ENCODE data around the gene GPC3.
"Not testable (repeated sequence)": the region's sequence is repeated elsewhere in the genome, so short reads cannot be mapped to it uniquely, and the experiment has no call there.

GPC3 gene

DNA sequence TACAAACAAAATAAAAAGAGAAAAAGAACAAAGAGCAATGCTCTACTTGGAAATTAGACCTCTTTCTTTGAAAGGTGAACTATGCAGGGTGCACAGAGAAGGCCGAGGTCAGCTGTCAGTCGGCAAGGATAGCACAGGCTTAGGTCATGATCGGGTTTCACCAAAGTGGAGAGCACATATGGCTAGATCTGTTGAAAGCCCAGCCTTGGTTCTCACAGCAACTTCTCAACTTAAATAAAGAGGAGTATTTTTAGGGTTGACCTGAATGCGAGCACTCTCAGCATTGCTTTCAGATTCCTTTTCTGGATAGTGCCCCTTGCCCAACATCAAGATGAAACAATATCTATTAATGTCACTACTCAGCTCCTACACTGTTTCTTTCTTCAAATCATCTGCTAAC lies 447.2 kb downstream of the GPC3 start:
- no peak for DNase-seq

DNA sequence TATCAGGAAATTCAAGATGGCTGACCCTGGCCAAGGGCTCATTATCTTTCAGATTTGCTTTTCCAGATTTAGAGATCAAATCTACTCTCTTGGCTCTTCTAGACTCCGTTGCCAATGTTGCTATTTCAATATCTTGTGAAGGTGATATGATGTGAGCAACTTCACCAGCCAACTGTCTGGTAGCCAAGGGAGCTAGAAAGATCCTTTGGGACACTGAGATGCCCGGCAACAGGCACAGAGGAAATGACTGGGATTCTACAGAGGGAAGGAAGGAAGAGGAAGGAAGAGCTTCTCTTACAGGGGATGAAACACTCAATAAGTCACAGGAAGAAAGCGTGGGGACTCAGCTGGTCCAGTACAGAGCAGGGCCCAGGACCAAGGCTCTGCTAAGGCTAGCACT lies 448.3 kb downstream of the GPC3 start:
- DNase-seq = no peak

DNA sequence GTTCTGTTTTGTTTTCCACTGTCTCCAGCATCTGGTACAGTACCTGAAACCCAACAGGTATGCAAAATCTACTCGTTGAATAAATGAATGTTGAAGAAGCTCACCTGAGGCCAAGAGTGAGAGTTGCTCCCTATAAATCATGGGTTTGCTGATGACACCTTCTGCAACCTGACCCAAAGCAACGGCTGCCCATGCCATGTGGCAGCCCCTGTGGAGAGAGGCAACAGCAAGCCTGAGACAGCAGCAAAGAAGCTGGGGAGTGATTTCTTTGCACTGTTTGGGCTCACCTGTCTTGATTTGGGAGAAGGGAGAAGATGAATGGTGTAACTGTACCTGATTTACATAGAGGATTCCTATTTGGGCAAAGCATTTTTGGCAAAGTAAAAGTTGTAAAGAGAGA lies 450.3 kb downstream of the GPC3 start:
- no peak for DNase-seq

DNA sequence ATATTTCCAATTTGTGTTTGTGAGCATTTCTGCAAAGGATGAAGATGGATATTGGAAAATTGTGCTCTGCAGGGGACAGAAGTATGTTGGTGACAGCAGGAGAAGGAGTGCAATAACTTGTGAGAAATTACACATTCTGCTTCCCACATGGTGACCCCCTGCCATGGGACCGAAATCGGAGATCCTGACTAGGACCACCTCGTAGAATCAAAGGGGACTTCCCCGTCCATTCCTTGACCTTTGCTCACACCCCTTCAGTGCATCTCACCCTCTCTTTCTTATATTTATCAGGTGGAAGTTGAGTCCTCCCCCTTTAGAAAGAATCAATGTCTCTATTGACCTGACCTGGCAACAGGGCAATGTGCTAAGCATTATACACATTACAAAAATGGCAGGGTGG lies 451.2 kb downstream of the GPC3 start:
- no peak for DNase-seq

DNA sequence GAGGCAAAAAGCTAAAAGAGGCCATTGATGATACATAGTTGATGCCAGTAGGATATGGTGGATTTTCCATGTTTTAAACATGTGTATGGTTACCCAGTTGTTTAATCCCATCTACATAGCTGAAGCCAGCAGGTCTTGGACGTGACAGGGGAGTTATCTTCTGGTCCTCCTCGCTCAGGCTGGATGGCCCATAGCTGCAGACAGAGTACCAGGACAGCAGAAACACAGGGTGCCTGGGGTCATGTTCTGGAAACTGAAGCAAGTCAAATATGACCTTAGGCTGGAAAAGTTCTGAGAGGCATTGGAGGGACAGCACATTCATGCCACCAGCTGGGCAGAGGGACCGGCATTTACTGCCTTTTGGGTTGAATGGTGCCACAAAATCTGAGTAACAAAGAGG lies 452.1 kb downstream of the GPC3 start:
- DNase-seq = no peak

DNA sequence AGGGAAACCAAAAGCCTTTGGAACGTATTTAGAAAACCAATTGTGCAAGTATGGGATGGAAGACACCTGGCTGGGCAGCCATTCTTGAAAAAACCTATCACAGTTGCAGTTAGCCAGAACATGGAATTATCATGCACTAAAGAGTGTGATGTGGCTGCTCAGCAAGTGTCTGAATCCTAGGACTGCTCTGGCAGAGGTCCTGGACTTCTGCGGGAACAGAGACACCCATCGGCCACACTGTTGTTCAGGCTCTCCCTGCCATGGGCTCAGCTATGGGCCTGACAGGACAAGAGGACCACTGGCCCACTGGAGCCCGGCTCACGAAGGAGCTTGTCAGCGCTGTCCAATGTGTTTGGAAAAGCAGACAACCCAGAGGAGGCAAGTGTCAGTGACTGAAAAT lies 454.4 kb downstream of the GPC3 start:
- DNase-seq = no peak

DNA sequence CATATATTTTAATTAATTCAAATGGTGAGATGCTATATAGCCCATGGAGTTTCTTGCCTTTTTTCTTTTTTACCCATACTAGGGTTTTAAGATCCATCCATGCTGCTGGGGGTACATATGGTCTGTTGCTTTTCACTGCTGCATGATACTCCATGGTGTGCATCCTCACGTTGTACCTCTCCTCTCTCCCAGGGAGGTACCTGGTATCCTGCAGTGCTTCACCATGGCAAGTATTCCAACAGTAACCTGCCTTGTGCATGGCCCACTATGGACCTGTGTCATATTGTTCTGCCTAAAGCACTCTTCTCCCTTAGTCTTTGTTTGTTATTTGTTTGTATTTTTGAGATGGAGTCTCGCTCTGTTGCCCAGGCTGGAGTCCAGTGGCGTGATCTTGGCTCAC lies 455.8 kb downstream of the GPC3 start:
- no peak for DNase-seq

DNA sequence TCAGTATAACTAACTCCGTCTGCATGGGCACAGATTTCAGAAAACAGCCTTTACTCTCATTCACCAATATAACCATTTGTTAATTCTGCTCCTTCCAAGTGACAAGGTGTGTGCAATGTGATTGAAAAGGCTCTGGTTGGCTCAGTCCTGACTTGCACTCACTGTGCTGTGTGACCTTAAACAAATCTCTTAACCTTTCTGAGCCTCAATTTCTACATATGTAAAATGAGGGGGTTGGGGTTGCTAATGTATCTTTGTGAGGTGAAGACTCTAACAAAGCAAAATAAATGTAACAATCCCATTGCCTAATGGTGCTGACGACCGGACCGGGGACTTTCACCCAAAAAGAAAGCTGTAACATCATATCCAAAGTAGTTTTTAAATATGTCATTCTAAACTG lies 457.6 kb downstream of the GPC3 start:
- no peak for DNase-seq

DNA sequence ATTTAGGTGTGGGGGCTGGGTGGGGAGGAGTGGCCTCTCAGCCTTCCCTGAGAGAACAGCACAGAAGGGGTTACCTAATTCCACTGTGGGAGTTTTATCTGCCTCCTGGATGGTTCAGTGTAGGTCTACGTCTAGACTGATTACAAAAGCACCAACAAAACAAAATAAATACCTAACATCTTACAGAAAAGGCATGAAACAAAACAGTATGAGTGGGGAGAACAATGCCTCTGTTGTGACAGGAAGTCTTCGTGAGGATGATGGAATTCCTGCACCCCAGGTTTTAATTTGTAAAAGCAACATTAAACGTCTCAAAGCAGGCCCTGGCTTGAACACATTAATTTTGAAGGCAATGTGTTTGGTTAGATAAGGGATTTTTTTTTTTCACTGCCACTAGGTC lies 458.0 kb downstream of the GPC3 start:
- no peak for DNase-seq

DNA sequence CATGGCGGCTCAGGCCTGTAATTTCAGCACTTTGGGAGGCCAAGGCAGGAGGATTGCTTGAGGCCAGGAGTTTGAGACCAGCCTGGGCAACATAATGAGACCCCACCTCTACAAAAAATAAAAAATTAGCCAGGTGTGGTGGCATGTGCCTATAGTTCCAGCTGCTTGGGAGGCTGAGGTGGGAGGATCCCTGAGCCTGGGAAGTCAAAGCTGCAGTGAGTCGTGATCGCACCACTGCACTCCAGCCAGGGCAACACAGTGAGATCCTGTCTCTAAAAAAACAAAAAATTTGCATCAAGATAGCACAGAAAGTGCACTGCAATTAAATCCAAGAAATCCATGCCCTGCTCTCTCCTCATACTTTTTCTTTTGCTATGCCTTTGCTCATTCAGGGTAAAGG lies 458.6 kb downstream of the GPC3 start:
- not testable (repeated sequence) for DNase-seq

DNA sequence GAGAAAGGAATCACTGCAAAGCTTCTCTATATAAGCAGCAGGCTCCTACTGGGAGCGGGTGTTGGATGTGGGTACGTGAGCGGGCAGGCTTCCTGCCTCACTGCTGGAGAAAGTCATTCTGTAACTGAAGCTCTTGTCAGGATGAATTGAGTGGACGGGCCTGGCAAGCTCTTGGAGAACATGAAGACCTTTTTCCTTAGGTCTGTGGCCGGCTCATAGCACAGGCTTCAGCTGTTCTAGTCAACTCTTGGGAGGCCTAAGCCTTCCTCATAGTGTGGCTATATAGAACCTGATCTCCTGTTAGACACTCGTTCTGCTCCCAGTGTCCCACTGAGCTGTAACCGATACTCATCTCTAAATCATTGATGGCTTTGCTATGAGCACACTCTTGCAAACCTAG lies 461.9 kb downstream of the GPC3 start:
- no peak for DNase-seq

DNA sequence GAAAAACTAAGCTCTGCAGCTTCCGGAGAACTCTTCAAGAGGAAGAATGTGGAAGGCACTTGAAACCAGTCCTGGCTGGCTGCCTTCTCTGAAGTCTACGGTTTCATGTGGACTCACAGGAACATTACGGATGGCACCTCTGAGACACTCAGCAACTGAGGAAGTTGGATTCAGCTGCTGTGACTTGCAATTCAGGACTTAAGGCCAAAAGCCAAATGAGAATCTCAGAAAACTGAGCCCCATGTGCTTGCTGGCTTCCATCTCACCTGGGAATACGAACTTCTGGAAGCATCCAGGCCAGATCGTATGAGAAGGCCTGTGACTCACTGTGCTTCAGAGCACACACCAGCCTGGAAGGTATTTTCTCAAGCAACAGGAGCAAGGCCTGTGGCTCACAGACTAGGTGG lies 462.3 kb downstream of the GPC3 start:
- no peak for DNase-seq

DNA sequence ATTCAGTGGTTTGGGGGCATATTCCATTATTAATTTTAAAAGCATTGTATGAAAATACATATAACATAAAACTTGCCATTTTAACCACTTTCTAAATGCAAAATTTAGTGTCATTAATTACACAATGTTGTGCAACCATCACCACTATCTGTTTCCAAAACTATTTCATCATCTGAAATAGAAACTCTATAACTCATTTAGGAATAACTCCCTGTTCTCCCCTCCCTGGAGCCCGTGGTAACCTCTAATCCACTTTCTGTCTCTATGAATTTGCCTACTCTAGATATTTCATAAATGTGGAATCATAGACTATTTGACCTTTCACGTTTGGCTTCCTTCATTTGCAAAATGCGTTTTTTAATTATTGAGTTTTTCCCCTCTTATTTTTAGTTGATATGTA lies 468.7 kb downstream of the GPC3 start:
- no peak for DNase-seq

DNA sequence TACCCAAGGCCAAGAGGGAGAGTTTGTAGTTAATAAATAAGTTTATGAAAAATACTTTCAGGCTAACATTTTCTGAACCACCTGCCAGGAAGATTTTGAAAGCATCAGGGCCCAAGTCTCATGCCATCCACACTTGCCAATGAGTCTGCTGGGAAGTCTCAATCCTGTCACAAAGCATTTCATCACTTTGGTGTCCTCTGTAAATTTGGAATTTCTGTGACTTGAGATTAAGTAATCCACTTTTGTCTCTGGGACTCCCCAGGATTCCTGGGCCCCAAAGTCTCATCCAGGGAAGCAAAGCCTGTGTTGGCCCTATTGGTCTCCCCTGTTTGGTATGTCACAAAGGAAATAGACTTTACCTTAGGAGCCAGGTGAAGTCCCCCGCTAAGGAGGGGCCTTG lies 470.9 kb downstream of the GPC3 start:
- no peak for DNase-seq

DNA sequence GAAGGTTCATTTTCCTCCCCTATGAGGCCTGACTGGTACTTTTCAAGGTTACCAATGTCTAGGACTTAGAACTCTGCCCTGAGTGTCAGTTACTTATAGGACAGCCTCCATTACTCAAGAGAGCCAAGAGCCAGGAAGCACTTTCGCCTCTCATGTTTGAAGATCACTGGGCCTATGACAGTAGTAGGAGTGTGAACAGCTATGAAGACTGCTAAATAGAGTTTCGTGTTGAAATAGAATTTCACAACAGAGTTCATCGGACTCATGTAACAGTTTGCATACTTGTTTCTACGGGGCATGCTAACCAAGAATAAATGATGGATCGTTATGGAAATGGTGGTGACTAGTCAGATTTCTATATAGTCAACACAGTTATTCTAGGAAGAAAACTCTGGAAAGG lies 472.3 kb downstream of the GPC3 start:
- no peak for DNase-seq

DNA sequence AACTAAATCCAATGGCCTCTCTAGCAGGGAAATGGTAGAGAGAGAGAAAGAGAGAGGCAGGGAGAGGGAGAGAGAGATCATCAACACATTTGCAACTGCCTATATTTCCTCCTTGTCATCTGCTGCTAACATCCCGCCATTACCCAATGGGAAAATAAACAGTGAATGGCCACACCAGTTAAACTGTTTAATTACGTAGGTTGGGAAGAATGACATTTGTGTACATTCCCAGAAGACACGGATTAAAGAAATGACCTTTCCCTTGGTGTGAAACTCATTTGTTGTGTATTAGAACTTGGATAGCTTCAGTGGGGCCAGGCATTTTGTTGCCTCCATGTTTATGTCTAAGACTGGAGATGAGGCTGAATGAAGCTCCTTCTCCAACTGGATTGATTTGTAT lies 474.4 kb downstream of the GPC3 start:
- DNase-seq = no peak

DNA sequence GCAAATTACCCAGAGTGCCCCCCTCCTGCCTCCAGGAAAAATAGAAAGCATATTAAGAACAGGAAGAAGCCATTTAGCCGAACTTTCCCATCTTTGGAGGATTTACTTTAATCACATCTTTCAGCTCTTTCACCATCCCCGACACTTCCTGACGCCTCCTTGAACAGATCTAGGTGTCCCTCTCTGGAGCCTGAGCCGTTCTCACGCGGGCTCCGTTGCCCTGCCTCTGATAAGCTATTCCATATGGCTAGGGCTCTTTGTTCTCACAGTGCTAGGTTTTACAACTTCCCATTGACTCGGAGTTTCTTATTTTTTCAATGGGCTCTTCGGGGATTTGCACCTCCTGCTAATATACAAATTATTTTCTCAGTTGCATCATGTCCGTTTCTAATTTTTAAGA lies 488.0 kb downstream of the GPC3 start:
- no peak for DNase-seq

DNA sequence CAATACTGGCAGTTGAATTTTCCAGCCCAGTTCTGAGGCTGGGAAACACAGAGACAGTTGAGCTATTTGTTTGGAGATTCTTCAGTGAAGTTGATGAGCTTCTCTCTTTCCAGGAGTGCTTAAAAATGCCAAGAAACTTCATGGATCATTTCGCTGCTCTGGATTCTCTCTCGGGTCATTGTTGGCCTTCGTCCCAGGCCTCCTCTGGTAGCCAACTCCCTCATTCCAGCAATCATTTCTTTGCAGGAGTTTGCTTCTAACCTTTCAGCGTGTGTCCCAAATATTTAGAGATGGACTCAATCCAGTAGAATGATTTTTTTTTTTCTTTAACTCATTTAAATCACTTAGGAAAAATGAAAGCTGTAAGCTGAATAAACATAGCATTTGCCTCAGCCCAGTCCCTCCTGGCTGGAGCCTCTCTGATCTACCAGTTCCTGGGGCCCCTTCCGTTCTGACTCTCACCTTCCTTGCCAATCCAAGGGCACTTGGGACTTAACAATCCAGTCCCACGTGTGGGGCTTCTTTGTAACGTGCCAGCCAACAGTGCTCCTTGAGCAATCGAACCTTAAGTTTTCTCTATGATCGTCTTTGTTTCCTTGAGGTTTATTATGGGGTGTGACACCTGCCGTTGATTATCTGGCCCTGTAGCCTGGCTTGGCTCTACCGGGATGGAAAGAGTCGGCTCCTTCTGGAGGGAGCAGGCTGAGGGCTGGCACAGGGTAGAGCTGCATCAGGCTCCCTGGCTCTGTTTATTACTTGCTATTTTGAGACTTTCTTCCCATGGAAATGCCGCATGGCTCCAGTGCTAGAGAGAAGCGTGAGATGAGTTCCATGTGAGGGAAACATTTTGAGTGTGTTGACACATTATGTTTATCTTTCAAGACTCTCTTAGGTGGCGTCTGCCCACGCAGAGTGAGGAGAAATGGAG lies 489.7 kb downstream of the GPC3 start:
- no peak for DNase-seq

DNA sequence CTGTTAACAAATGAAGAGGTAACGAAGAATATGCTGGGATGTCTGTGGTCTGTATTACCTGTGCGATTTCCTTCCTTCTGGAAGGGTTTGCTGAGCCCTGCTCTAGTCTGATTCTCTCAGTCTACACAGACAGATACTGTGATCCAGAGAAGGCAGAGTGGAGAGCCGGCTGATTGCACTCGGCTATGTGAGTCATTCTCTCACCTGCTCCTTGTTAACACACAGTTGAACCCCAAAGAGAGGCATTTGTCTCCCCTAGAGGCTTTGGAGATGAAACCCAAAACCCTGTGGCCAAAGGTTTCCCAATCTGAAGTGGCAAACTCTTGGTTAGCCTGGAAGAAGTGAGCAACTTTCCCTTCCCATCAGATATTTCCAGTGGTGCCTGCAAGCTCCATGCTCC lies 492.0 kb downstream of the GPC3 start:
- no peak for DNase-seq

DNA sequence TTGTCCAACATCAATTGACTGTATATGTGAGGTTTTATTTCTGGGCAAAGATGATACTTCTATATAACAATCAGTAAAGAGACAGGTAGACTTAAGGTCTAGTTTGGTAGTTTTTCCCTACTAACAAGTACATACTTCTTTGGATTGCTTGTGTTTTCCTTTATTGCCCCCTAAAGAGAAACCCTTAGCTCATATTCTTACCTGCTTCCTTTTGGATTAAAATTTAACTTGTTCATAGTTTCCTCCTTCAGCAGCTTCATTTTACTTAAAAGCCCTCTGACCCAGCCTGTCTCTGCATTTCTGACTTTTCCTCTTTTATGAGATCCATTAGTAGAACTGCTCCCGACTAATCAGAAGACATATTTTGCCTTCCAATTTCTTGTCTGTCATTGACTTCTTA lies 494.4 kb downstream of the GPC3 start:
- DNase-seq = no peak
